ENCODE data around the gene METTL26.

The METTL26 gene

GRCh38 chr16:674968-675883, 39.1 kb upstream of the METTL26 start, which contains the start of gene RHBDL1:
TSS of gene RHBDL1 (plus strand) at chr16:675671. CDS start at chr16:675791, 120 bp downstream.
- DNase-seq: no peak

DNA sequence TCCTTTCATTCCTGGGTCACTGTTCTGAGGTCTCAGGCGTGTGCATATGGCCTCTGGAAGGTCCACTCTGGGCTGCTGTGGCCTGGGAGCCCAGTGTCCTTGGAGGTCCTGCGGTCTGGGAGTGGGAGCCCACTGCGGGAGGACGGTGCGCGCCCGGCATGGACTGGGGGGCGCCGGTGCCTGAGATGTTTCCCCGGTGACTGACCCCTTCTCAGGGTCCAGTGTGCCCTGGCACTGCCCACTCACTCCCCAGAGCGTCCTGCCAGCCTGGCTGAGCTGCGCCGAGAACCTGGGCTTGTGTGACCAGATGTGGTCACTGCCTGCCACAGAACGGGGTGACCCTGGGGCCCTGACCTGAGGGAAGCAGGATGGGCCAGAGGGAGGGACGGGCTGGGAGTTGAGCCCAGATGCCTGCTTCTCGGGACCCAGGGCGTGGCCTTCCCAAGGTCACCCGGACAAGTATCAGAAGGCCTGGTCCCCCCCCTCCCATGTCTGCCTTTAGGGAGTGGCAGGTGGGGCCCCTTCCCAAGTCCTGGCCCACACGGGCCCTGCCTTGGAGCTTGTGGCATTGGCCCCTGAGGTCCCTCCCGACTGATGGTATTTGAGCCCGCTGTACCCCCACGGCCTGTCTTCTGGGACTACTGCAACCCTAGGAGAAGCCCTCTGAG, 38.2 kb upstream of the METTL26 start:
- no peak for DNase-seq

DNA sequence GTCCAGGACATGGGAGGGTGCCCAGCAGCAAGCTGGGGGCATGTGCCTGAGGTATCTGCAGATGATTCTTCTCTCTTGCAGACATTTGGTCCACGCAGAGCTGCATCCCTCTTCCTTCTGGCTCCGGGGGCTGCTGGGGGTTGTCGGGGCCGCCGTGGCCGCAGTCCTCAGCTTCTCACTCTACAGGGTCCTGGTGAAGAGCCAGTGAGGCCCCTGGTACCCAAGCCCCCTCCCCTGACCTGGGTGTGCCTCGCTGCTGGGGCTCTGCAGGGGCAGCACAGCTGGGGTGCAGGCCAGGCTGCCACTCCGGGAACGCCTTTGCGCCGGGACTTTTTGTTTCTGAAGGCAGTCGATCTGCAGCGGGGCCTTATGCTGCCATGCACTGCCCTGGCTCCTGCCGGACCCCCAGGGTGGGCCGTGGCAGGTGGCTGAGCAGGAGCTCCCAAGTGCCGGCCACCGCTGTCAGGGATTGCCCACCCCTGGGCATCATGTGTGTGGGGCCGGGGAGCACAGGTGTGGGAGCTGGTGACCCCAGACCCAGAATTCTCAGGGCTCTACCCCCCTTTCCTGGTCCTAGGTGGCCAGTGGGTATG, 37.4 kb upstream of the METTL26 start:
- DNase-seq: no peak

DNA sequence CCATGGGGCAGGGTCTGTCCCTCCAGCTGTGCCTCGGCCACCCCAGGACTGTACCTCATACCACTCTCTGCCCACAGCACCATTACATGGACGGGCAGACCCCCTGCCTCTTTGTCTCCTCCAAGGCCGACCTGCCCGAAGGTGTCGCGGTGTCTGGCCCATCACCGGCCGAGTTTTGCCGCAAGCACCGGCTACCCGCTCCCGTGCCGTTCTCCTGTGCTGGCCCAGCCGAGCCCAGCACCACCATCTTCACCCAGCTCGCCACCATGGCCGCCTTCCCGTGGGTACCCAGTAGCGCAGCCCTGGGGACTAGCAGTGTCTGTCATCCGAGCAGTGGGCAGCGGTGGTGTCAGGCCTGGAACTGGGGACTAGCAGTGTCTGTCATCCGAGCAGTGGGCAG, 36.7 kb upstream of the METTL26 start:
- no peak for DNase-seq

DNA sequence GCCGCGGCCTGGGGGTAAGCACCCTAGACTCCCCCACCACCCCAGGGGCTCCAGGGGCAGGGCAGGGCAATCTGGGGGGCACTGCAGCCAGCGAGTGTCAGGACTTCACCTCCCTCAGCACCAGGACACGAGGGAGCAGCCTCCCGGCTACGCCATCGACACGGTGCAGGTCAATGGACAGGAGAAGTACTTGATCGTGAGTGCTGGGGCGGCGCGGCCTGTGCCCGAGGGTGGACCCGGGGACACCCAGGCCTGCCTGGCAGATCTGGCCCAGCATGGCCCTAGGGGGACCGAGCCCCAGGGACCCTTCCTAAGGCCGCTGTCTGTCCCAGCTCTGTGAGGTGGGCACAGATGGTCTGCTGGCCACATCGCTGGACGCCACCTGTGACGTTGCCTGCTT, 36.3 kb upstream of the METTL26 start:
- no peak for DNase-seq

- no peak for DNase-seq
These were observed 35.4 kb upstream of the METTL26 start for GRCh38 chr16:671353-672131.

DNA sequence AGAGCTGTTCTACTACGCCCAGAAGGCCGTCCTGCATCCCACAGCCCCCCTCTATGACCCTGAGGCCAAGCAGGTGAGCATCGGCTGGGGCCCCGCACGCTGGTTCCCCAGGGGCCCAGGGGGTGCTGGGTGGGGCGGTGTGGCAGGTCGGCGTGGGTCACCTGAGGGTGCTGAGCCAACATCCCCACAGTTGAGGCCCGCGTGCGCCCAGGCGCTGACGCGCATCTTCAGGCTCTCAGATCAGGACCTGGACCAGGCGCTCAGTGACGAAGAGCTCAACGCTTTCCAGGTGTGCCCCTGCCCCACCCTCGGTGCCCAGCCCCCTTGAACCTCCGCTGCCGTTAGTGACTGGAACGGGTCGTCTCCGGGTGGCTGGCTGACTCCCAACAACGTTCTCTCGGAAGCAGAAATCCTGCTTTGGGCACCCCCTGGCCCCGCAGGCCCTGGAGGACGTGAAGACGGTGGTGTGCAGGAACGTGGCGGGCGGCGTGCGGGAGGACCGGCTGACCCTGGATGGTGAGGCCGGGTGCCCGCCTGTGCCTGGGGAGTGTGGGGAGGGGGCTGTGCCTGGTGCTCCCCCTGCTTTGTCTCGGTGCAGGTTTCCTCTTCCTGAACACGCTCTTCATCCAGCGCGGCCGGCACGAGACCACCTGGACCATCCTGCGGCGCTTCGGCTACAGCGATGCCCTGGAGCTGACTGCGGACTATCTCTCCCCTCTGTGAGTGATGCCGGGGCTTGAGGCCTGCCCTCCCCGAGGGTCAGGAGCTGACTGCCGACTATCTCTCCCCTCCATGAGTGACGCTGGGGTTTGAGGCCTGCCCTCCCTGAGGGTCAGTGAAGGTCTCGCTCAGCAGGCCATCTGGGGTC, 34.6 kb upstream of the METTL26 start:
- no peak for DNase-seq

DNA sequence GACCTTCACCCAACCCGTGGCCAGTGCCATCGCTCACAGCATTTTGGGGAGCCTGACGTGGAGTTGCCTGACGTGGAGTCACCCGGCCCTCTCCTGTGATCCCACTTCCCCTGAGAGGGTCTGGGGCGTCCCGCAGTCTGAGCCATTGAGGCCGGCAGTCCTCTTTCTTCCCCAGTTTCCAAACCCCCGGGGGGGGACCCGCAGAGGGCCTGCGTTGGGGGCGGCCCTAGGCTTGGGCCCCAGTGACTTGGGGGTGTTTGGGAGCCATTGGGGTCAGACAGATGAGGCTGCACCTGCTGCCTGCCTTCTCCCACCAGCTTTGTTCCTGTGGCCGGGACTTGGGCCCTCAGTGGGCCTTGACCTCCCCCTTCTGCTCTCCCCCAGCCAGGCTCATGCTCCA, 33.6 kb upstream of the METTL26 start:
- DNase-seq: no peak

DNA sequence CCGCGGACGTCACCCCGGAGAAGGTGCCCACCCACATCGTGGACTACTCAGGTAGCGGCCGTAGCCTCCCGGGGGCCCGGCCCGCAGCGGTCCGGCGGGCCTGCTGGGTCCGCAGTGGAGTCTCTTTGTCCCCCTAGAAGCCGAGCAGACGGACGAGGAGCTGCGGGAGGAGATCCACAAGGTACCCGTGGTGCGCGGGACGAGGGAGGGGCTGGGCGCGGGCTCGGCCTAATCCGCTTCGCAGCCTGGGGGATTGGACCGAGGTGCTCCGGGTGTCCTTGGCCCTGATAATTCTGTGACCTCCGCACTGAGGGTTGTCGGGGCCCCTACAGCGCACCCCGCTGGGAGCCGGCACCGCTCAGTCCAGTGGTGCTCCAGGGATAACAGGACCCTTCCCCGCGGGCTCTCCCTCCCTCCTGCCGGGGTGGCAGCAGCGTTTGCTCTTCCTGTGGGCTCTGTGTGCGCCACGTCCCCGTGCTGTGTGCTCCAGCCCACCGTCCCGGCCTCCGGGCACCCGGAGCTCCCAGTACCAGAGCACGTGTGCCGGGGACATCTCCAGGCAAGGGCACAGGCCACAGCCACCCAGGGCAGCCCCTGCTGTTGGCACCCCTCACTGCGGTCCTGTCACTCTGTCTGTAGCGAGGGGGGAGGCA, 32.5 kb upstream of the METTL26 start:
- DNase-seq: no peak

DNA sequence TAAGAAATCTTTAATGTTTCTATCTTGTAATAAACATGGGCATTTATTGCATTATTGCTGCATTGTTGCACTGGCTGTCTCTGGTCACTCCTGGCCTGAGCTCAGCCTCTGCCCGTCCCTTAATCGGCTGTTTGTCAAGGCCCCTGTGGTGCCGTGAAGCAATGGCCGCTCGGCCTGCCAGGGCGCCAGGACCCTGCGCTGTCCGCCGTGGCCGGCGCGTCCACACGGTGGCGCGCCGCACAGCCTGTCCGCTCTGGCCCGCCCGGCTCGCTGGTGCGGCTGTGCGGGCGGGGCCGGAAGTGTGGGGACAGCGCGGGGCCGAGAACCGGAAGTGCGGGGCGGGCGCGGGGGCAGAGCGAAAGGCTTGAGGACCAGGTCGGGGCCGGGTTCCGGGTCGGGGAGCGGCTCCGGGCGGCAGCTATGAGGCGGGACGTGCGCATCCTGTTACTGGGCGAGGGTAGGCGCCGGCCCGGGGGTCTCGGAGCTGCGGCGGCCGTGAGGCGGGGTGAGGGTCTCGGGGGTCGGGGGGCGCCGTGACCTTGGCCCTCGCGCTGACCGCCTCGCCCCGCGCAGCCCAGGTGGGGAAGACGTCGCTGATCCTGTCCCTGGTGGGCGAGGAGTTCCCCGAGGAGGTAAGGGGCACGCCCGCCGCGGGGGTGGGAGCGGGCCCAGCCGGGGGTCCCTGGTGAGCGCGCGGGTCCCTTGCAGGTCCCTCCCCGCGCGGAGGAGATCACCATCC, 31.8 kb upstream of the METTL26 start, which contains the start of gene RHOT2:
Gene RHOT2 (plus strand): TSS at position 353 of the 739 bp plus-strand sequence. CDS start 68 bp downstream, at position 421.
- peak; percentile 34 for DNase-seq

- no peak for DNase-seq
These were observed 31.1 kb upstream of the METTL26 start for GRCh38 chr16:667113-667779.

DNA sequence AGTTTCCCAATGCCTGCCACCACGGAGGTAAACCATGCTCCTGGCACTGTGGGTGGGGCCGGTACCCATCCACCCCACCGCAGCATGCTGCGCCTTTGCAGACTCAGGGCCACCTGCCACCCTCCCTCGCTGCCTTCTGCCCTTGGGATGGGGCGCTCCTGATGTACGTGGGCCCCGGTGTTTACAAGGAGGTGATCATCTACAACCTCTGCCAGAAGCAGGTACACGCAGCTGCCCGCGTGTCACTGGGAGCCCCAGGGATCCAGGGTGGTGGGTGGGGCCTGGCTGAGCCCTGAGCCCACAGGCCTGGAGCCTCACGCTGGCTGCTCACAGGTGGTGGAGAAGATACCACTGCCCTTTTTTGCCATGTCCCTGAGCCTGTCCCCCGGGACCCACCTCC, 30.5 kb upstream of the METTL26 start:
- no peak for DNase-seq

DNA sequence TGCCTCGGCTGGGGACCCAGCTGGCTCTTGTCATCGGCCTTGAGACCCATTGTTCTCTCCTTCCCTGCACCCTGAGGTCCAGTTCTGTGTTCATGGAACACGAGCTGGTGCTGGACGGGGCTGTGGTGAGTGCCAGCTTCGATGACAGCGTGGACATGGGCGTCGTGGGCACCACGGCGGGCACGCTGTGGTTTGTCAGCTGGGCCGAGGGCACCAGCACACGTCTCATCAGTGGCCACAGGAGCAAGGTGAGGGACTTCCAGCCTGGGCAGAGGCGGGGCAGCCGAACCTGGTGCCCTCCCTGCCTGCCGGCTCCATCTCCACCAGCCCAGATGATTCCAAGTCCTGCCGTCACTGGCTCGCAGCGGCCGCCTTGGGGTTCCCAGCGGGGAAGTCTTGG, 26.5 kb upstream of the METTL26 start:
- no peak for DNase-seq

DNA sequence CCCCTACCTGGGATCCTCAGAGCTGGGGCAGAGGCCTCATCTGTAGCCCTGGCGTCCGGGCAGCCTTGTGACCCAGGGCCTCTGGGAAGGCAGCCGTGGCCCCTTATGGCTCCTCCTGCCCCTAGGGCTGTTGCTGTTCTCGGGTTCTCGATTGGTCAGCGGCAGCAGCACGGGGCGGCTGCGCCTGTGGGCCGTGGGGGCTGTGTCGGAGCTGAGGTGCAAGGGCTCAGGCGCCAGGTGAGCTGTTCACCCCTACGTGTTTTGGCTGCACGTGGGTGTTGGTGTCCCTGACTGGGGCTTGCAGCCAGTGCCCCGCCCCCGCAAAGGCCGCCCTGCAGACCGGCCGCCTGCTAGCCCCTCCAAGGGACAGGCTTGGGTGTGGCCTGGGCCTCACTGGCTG, 26.0 kb upstream of the METTL26 start:
- DNase-seq: no peak

- DNase-seq: no peak
These were observed 25.2 kb upstream of the METTL26 start for GRCh38 chr16:661184-661821.

DNA sequence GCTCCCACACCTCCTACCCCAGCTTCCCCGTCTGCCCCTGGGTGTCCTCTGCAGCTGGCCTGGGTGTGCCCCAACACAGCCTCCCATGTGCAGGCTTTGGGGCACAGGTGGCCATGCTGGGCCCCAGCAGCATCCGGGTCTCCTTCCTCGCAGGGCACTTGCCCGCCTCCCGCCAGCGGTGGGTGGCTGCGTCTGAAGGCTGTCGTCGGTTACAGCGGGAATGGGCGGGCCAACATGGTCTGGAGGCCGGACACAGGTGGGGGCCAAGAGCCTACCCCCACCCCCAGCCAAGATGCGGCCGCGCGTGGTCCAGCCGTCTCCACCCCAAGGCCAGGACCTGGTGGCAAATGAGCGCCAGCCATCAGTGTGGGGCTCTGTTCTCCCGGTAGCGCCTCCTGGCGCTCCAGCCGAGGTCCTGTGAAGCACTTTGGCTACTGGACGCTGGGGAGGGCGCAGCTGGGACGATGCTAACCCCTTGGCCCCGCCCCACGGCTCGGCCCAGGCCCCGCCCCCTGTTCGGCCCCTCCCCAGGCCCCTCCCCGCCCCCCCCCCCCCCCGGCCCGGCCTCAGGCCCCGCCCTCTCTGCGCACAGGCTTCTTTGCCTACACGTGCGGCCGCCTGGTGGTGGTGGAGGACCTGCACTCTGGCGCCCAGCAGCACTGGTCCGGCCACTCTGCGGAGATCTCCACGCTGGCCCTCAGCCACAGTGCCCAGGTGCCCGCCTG, 24.5 kb upstream of the METTL26 start:
- peak; percentile 48 for DNase-seq

DNA sequence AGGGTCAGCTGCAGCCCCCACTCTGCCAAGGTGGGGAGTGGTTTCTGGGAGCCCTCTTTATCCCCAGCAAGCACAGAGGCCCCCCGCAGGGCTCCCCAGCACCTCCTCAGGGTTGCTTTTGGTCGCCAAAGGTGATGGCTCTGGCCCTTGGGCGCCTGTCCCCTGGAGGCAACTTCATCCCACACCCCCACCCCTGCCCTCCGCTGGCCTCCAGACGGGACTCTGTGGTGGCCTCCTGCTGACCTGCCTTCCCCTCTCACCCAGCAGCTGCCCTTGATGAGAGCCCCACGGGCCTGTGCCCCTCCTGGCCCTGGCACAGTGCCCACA, 24.0 kb upstream of the METTL26 start:
- DNase-seq: no peak

- DNase-seq: no peak
These were observed 23.5 kb upstream of the METTL26 start for GRCh38 chr16:659618-660017.
